Activated CD4-positive, alpha-beta T cell treated with anti-CD3 and anti-CD28 coated beads for 1 hour (primary cell): ENCODE results near the gene REXO5.
"Not testable (repeated sequence)": the region's sequence is repeated elsewhere in the genome, so short reads cannot be mapped to it uniquely, and the experiment has no call there.

Experiments used
- DNase-seq: peaks from one replicate; pipeline ENCODE4 v3.0.0-alpha.2; 2020

REXO5 gene

DNA sequence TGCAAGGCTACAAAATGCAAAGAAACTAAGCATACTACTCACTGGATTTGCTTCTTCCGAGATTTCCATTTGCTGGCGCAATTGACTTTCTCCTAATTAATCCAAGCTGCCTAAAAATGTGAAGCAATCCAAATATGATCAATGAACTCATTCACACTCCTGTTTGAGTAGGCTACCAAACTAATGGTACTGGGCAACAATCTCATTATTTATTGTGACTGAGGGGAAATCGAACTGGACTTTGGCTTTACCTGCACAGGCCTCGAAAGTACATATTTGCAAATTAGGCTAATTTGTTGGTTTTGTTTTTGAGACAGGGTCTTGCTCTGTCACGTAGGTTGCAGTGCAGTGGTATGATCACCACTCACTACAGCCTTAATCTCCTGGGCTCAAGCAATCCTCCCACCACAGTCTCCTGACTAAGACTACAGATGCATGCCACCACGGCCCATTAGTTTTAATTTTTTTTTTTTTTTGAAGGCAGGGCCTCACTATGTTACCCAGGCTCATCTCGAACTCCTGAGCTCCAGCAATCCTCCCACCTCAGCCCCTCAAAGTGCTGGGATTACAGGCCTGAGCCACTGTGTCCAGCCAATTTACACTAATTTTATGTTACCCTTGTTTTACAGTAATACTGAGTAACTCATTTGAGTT lies 2.6 kb upstream of the REXO5 start:
- DNase-seq: no peak

- DNase-seq: not testable (repeated sequence)
These were observed 601 bp upstream of the REXO5 start for GRCh38 chr16:20805684-20806167.

DNA sequence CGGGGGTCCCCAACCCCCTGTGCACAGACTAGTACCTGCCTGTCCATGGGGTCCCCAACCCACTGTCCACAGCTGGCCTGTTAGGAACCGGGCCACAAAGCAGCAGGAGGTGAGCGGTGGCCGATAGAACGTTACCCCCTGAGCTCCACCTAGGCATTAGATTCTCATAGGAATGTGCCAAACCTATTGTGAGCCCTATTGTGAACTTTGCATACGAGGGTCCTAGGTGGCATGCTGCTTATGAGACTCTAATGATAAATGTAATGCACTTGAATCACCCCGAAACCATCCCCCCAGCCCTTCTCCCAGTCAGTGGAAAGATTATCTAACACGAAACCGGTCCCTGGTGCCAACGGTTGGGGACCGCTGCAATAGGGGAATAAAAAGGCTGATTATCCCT lies 1.5 kb downstream of the REXO5 start:
- no peak for DNase-seq

DNA sequence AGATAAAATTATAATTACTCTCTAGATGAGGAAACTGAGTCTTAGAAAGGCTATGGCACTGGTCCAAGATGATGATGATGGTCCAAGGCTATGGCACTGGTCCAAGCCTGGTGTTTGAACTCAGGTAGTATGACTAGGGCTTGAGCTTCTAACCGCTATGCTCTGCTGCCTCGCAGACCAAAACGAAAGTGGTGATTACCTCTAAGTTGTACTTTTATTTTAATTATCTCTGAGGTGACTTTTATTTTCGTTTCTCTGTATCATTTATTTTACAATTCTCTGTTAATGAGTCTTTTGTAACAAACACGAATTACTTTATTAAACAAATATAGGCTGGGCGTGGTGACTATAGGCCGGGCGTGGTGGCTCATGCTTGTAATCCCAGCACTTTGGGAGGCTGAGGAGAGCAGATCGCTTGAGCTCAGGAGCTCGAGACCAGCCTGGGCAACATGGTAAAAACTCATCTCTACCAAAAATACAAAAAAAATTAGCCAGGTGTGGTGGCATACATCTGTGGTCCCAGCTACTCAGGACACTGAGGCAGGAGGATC lies 5.6 kb downstream of the REXO5 start:
- no peak for DNase-seq

GRCh38 chr16:20812510-20812909 lies 6.2 kb downstream of the REXO5 start:
- no peak for DNase-seq

- no peak for DNase-seq
These were observed 8.5 kb downstream of the REXO5 start for GRCh38 chr16:20814784-20815183.

GRCh38 chr16:20818929-20819585 lies 12.7 kb downstream of the REXO5 start:
- no peak for DNase-seq

DNA sequence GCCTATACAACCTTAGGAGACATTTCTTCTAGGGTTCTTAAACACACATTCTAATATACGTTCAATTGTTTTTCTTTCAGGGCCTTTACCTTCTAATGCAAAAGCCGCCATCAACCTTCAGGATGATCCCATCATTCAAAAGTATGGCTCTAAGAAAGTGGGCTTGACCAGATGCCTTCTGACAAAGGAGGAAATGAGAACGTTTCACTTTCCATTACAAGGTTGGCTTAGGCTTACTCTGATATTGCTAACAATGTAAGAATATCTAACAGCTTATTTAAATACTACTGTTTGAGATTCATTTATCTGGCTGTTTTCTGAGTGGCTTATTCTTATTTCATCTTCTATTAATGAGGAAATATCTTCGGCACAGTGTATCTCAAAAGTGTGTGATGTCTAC lies 15.4 kb downstream of the REXO5 start:
- DNase-seq: no peak

GRCh38 chr16:20822521-20823325 lies 16.4 kb downstream of the REXO5 start:
- no peak for DNase-seq

DNA sequence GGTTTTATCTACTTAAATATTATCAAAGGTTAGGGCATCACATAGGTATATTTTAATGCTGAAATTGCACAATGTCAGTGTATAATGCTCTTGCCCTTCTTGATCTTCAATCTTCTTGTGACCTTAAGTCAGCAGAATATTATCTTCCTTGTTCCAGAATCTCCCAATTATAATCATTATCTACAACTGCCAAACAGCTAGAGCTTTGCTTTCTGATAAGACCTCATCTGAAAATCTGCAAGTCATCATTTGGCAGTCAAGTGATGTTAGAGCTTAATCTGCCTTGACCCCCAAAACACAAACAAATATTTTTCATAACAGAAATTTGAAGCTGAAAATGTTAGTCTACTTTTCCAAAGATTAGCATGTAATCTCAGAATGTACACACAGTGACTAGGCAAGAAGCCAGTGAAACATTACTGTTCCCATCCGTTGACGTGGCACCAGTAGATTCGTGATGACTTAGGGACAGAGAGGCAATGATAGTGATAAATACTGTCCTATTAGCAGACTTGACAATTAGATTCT lies 19.8 kb downstream of the REXO5 start:
- no peak for DNase-seq

DNA sequence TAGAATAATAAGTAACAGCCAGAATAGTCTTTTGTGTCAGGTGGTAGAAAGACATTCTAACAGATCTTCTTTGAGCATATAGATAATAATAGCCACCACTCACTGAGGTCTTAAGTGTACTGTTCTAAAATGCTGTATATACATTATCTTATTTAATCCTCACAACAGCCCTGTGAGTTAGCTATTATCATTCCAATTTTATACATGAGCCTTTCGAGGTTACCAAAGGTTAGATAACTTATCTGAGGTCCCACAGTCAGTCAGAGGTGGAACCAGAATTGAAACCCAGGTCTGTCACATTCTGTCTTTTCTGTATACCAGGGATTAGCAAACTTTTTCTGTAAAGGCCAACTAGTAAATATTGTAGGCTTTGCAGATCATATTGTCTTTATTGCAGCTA lies 23.2 kb downstream of the REXO5 start:
- no peak for DNase-seq

- DNase-seq: no peak
These were observed 24.0 kb downstream of the REXO5 start for GRCh38 chr16:20830372-20830771.

DNA sequence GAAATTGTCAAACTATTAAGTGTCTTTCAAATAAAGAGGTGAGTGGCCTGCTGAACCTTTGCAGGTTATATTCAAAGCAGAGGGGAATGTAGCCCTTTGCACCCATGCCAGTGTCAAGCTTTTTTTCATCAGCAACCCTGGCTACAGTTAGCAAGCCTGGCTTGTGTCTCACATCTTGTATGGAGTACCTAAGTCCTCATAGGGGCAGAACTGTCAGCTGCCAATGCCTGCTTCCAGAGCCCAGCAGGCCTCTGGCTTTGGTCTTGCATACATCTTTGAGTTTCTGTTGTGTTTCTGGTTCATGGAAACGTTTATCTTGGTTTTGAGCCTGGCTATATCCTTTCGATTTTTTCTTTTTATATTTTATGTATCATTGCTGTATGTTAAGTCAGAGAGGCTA lies 26.8 kb downstream of the REXO5 start:
- DNase-seq: no peak

GRCh38 chr16:20838240-20838639 lies 31.9 kb downstream of the REXO5 start:
- no peak for DNase-seq

- no peak for DNase-seq
These were observed 33.2 kb downstream of the REXO5 start for GRCh38 chr16:20839504-20839903.

- DNase-seq: no peak
These were observed 37.7 kb downstream of the REXO5 start for GRCh38 chr16:20844054-20844453.

GRCh38 chr16:20844588-20844987 lies 38.3 kb downstream of the REXO5 start:
- DNase-seq: no peak

DNA sequence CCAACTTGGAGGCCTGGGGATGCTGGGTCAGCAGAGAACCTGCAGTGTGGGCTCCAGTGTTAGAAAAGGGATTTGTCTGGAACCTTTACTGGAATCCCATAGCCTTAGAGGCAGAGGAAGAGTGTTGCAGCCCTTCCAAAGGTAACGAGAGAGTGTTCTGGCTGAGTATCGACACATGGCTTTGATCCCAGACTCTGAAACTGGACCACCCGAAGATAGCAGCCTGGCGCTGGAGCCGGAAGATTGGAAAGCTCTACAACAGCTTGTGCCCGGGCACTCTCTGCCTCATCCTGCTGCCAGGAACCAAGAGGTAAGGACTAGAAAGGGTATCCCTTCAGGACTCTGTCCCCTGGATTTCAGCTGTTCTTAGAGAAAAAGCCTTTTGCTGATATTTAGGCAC lies 39.7 kb downstream of the REXO5 start:
- no peak for DNase-seq

DNA sequence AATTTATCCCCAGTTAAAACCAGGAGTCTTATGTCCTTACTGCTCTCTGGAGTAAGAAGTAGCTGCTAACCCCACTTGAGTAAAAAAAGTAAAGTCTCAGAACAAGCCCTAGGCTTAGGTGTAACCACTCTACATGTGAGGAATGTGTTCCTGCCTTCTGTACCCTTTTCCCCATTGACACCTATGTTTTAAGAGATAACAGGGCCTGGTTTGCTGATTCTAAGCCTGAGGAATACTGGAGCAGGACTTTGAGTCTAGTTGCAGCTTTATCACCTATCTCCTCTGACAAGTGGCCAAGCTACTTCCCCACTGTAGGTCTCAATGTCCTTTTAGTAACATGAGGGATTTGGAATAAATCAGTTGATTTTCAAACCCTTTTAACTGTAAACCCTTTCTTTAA lies 40.2 kb downstream of the REXO5 start:
- no peak for DNase-seq

DNA sequence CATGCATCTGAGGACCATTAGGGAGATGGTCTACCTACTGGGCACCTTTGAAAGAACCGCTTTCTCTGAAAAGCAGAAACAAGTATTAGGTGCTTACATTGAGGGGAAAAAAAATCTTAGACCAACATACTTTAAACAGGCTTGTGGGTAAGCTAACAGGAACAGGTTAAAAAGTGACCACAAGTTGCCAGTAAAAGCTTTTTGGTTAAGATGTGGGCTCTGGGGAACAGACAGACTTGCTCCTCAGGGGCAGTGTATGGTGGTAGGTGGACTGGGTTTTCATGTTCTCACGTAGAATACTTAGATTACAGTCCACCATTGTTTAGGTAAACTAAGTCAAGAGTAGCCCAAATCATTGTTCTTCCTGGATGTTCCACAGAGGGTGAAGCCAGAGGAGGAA lies 41.2 kb downstream of the REXO5 start:
- DNase-seq: no peak

DNA sequence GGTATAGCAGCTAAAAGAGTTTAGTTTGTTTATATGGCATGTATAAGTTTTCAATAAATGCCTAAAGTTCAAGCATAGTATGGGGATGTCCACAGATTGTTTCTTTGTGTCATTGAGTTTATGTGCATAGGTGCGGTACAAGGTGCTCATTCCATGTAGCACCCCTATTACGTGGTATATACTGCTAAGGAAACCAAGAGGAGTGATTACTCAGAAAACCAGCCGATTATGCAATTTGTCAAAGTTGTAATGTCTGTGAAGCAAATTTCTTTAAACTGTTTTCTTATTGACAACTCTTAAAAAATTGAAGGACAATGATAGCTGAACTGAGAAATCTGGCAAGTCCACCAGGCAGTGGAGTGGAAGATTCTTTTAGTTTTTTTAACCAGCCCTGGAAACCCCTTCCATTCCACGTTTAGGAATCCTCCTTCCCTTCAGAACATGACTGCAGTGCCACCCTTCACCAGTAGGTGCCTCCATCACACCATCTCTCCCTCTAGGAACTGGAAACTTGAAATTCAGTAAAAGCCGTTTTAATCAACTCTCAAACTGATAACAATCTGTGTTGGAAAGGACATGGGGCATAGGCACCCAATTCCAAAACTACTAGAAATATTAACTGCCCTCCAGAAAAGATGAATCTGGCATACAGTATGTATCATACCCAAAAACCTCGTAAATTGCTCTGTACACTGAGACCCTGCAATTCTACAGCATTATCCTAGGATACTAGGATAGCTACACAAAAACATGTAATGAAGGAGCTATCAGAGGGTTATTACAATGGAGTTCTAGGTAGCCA lies 43.5 kb downstream of the REXO5 start:
- peak; percentile 50 for DNase-seq

GRCh38 chr16:20850981-20851380 lies 44.7 kb downstream of the REXO5 start:
- DNase-seq: no peak

DNA sequence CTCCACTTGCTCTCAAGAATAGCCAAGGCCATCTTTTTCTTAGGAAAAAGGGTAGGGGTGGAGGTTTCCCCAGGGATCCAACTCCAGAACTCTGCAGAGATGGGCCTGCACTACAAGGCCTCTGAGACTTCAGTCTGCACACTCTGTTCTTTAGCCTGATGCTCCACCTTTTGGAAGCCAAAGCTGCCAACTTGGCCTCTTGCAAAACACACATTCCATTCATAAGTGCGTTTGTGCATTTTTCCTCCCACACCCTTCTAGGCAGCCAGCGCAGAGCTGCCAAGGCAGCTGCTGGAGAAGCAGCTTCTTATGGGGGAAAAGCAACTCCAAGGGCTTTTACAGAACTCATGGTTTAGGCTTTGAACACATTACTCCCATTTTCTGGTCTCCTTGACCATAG lies 45.3 kb downstream of the REXO5 start:
- no peak for DNase-seq
